Breast epithelium (tissue), 4 donors: ENCODE measurements around the gene THSD7B. TPM values are rescaled to one million over a fixed set of nuclear protein-coding genes. Genes with fewer than 3 reads are reported as not detected.

Experiments
- DNase-seq, 2 donors: peaks; one replicate each; pipeline ENCODE4 v3.0.0-alpha.2; 2019; ENCODE audit warnings: low spot score in 2 of 2
- H3K27ac ChIP-seq, 2 donors: fragments of 200-600 bp; sonication (generic) in 1 of 2; one replicate each; pipeline ENCODE4 v1.5.1; 2016 to 2019; ENCODE audit warnings: mild to moderate bottlenecking in 1 of 2
- H3K27me3 ChIP-seq, 2 donors: fragments of 200-600 bp; sonication (generic) in 1 of 2; one replicate each; pipeline versions ENCODE4 v1.5.1 to v1.6.0; 2017 to 2019; ENCODE audit warnings: control low read depth in 1 of 2, mild to moderate bottlenecking in 1 of 2
- H3K36me3 ChIP-seq: fragments of 200-600 bp; one replicate; pipeline ENCODE4 v1.5.1; 2019
- H3K4me1 ChIP-seq, 2 donors: fragments of 200-600 bp; sonication (generic); one replicate each; pipeline ENCODE4 v1.5.1; 2016 to 2019; ENCODE audit warnings: control low read depth in 1 of 2
- H3K4me3 ChIP-seq, 3 donors: fragments of 200-600 bp; sonication (generic); 1 replicate in 2 of 3; 2 replicates in 1 of 3; pipeline ENCODE4 v1.5.1; 2016 to 2019; ENCODE audit warnings: mild to moderate bottlenecking in 3 of 3, moderate library complexity in 2 of 3
- H3K9me3 ChIP-seq, 2 donors: fragments of 200-600 bp; sonication (generic) in 1 of 2; one replicate each; pipeline ENCODE4 v1.5.1; 2016 to 2019; ENCODE audit warnings: control low read depth in 1 of 2
- CTCF ChIP-seq, 3 donors: fragments of 450-650 bp; IDR thresholded peaks; one replicate each; pipeline ENCODE4 v1.5.1; 2016 to 2017; ENCODE audit warnings: antibody characterized with exemption in 3 of 3, mild to moderate bottlenecking in 3 of 3, moderate library complexity in 3 of 3
- POLR2A ChIP-seq: fragments of 450-650 bp; IDR thresholded peaks from one replicate; pipeline ENCODE4 v1.6.1; 2016; ENCODE audit warnings: antibody characterized with exemption, mild to moderate bottlenecking, moderate library complexity
- POLR2AphosphoS5 ChIP-seq, 3 donors: sonication (generic); formaldehyde crosslinking; IDR thresholded peaks; one replicate each; pipeline ENCODE4 v1.6.1; 2017; ENCODE audit warnings: antibody characterized with exemption in 3 of 3
- intact Hi-C: fragments of 100-400 bp; cut with DNase I; formaldehyde crosslinking; loops from one replicate; pipeline ENCODE4 v1.15.1; 2023; ENCODE audit warnings: low total_unique reads
- total RNA-seq, 3 donors: library from RNA; depleted of rRNA; stranded (reverse); fragments of >200 nt; gene quantifications; one replicate each; pipeline ENCODE4 v1.1.0, GENCODE V29; 2016

The THSD7B gene
- total RNA-seq, 3 donors from 2014 or later: 0.73 to 3.3 (median 2.1) TPM

GRCh38 chr2:137670111-137670510, 904.8 kb downstream of the THSD7B start:
- H3K27me3 ChIP-seq: no peaks in the 10 kb centered on the region
- H3K9me3 ChIP-seq: no peaks in the 10 kb centered on the region
- intact Hi-C loops: no loop called here
- DNase-seq: no peak
- no peak overlapping the region for H3K4me3 ChIP-seq
- TF ChIP-seq POLR2A: no peak
- no peak for TF ChIP-seq CTCF (IDR thresholded peaks at IDR 0.05)
- no peak for TF ChIP-seq POLR2AphosphoS5 (IDR thresholded peaks at IDR 0.05)
- H3K4me1 ChIP-seq: no peaks in the 10 kb centered on the region
- H3K27ac ChIP-seq: no peak overlapping the region
- no peaks in the 10 kb centered on the region for H3K36me3 ChIP-seq

- DNase-seq: no peak
- TF ChIP-seq POLR2AphosphoS5 (IDR thresholded peaks at IDR 0.05) (no peak), POLR2A (no peak), CTCF (IDR thresholded peaks at IDR 0.05) (no peak)
- intact Hi-C loops: no loop called here
Measured at GRCh38 chr2:137672989-137673552, 907.7 kb downstream of the THSD7B start.

GRCh38 chr2:137674991-137675390, 909.6 kb downstream of the THSD7B start:
- Histone ChIP-seq H3K27ac (no peak overlapping the region), H3K9me3 (no peaks in the 10 kb centered on the region), H3K36me3 (no peaks in the 10 kb centered on the region), H3K4me1 (no peaks in the 10 kb centered on the region), H3K4me3 (no peak overlapping the region), H3K27me3 (no peaks in the 10 kb centered on the region)
- no peak for DNase-seq
- intact Hi-C loops: no loop called here
- TF ChIP-seq POLR2A (no peak), POLR2AphosphoS5 (IDR thresholded peaks at IDR 0.05) (no peak), CTCF (IDR thresholded peaks at IDR 0.05) (no peak)

More at GRCh38 chr2:137672989-137673552, 907.7 kb downstream of the THSD7B start:
- H3K27me3 ChIP-seq: no peaks in the 10 kb centered on the region
- H3K9me3 ChIP-seq: no peaks in the 10 kb centered on the region
- no peaks in the 10 kb centered on the region for H3K36me3 ChIP-seq
- no peaks in the 10 kb centered on the region for H3K4me1 ChIP-seq
- H3K4me3 ChIP-seq: no peak overlapping the region
- H3K27ac ChIP-seq: no peak overlapping the region

GRCh38 chr2:137675584-137676327, 910.4 kb downstream of the THSD7B start:
- no peak for DNase-seq
- intact Hi-C loops: no loop called here
- Histone ChIP-seq H3K4me3 (no peak overlapping the region), H3K4me1 (no peaks in the 10 kb centered on the region), H3K27ac (no peak overlapping the region), H3K36me3 (no peaks in the 10 kb centered on the region), H3K27me3 (no peaks in the 10 kb centered on the region), H3K9me3 (no peaks in the 10 kb centered on the region)
- TF ChIP-seq CTCF (IDR thresholded peaks at IDR 0.05) (no peak), POLR2A (no peak), POLR2AphosphoS5 (IDR thresholded peaks at IDR 0.05) (no peak)

GRCh38 chr2:137676346-137676745, 911.0 kb downstream of the THSD7B start:
- TF ChIP-seq POLR2A (no peak), CTCF (IDR thresholded peaks at IDR 0.05) (no peak)

More at GRCh38 chr2:137676346-137676745, 911.0 kb downstream of the THSD7B start:
- Histone ChIP-seq H3K27ac (no peak overlapping the region), H3K4me3 (no peak overlapping the region), H3K4me1 (no peaks in the 10 kb centered on the region), H3K9me3 (no peaks in the 10 kb centered on the region), H3K27me3 (no peaks in the 10 kb centered on the region), H3K36me3 (no peaks in the 10 kb centered on the region)
- intact Hi-C loops: no loop called here
- DNase-seq: no peak
